Activated CD8-positive, alpha-beta T cell treated with anti-CD3 and anti-CD28 coated beads for 36 hours (primary cell): ENCODE data around the gene CSF1. TPM values are rescaled to one million over a fixed set of nuclear protein-coding genes. Genes with fewer than 3 reads are reported as not detected.
A peak's percentile ranks its signal among the peaks of the same experiment; 100 is the strongest.

Source experiments
- ATAC-seq: fragments of 200-7000 bp; cut with Tn5 transposase; one replicate; pipeline ENCODE4 v1.10.0; 2021; ENCODE audit warnings: mild to moderate bottlenecking, moderate library complexity
- CTCF ChIA-PET: fragments of 350-600 bp; sonication (Branson Sonifier 250); formaldehyde crosslinking; loops from one replicate; lab custom pipeline; 2021; ENCODE audit warnings: antibody characterized with exemption; lab: Charles Lee
- POLR2A ChIA-PET: fragments of 350-600 bp; sonication (Branson Sonifier 250); formaldehyde crosslinking; loops from one replicate; lab custom pipeline; 2021; ENCODE audit warnings: antibody characterized with exemption; lab: Charles Lee
- DNase-seq: peaks from one replicate; pipeline ENCODE4 v3.0.0-alpha.2; 2020
- H3K27ac Mint-ChIP-seq: one replicate; pipeline ENCODE4 v1.8.0; 2021; ENCODE audit warnings: mild to moderate bottlenecking, mixed read lengths
- H3K27me3 Mint-ChIP-seq: one replicate; pipeline ENCODE4 v1.8.0; 2021; ENCODE audit warnings: mixed read lengths
- H3K36me3 Mint-ChIP-seq: one replicate; pipeline ENCODE4 v1.8.0; 2021; ENCODE audit warnings: low read depth, mixed read lengths
- H3K4me1 Mint-ChIP-seq: one replicate; pipeline ENCODE4 v1.8.0; 2021; ENCODE audit warnings: low read depth, mixed read lengths
- H3K4me3 Mint-ChIP-seq: one replicate; pipeline ENCODE4 v1.8.0; 2021; ENCODE audit warnings: mild to moderate bottlenecking, moderate library complexity, mixed read lengths
- H3K9me3 Mint-ChIP-seq: one replicate; pipeline ENCODE4 v1.8.0; 2021; ENCODE audit warnings: mixed read lengths
- CTCF ChIP-seq: fragments of 200-600 bp; IDR thresholded peaks from one replicate; pipeline ENCODE4 v1.8.0; 2022; ENCODE audit warnings: antibody characterized with exemption, mild to moderate bottlenecking
- intact Hi-C: fragments of 100-400 bp; cut with micrococcal nuclease; formaldehyde crosslinking; loops from one replicate; pipeline ENCODE4 v1.10.0; 2022
- total RNA-seq, 2 experiments: library from RNA; stranded (reverse); gene quantifications; one replicate each; pipeline ENCODE4 v1.2.3, GENCODE V29; 2021

The CSF1 gene
- total RNA-seq, 2 experiments from 2014 or later: 28.3 to 33.3 TPM

GRCh38 chr1:109904105-109904817 is 6.4 kb upstream of the CSF1 start:
- no peak for TF ChIP-seq CTCF
- CTCF ChIA-PET: interaction anchor here (1.4 to 6.0 kb wide), 4 partner anchors 80 to 261 kb away, joined by 4 to 36 read pairs (median 6); partner anchors contain the start of gene AHCYL1

GRCh38 chr1:109905491-109905890 is 5.2 kb upstream of the CSF1 start:
- ChIA-PET POLR2A (interaction anchor here (2.1 kb wide), 1 partner anchor 15 kb away, joined by 11 read pairs; no protein-coding TSS in a partner anchor), CTCF (interaction anchor here (1.0 to 6.0 kb wide), 2 partner anchors 9 to 79 kb away, joined by 3 to 36 read pairs; partner anchors contain the start of gene AHCYL1)
- H3K4me1 Mint-ChIP-seq: peaks cover 48% of the 10 kb centered on the region
- peak overlapping the region; percentile 55 for H3K4me3 Mint-ChIP-seq
- H3K36me3 Mint-ChIP-seq: peaks cover 7% of the 10 kb centered on the region
- peak overlapping the region; percentile 98 for H3K27ac Mint-ChIP-seq
- DNase-seq (no peak), ATAC-seq (no peak)
- intact Hi-C loops: loop anchor here (5.0 kb wide), 1 partner anchor 113 kb away; no protein-coding TSS in a partner anchor
- H3K27me3 Mint-ChIP-seq: no peaks in the 10 kb centered on the region
- H3K9me3 Mint-ChIP-seq: peaks cover 5% of the 10 kb centered on the region
- TF ChIP-seq CTCF: no peak

More at GRCh38 chr1:109904105-109904817, 6.4 kb upstream of the CSF1 start:
- Mint-ChIP-seq H3K27ac (no peak overlapping the region), H3K36me3 (peaks cover 7% of the 10 kb centered on the region), H3K9me3 (peaks cover 5% of the 10 kb centered on the region), H3K4me1 (peaks cover 39% of the 10 kb centered on the region), H3K4me3 (no peak overlapping the region), H3K27me3 (no peaks in the 10 kb centered on the region)
- POLR2A ChIA-PET: interaction anchor here (0.9 to 2.1 kb wide), 4 partner anchors 12 to 355 kb away, joined by 3 to 9 read pairs (median 7); partner anchors contain the start of gene AHCYL1
- no peak for DNase-seq
- no peak for ATAC-seq
- intact Hi-C loops: no loop called here

- Mint-ChIP-seq H3K4me1 (peaks cover 48% of the 10 kb centered on the region), H3K4me3 (peak overlapping the region; percentile 55), H3K27me3 (no peaks in the 10 kb centered on the region), H3K27ac (peak overlapping the region; percentile 98), H3K36me3 (peaks cover 7% of the 10 kb centered on the region), H3K9me3 (peaks cover 5% of the 10 kb centered on the region)
- ChIA-PET POLR2A (interaction anchor here (1.3 to 2.1 kb wide), 3 partner anchors 13 to 117 kb away, joined by 3 to 11 read pairs (median 11); no protein-coding TSS in a partner anchor), CTCF (interaction anchor here (1.1 to 6.0 kb wide), 7 partner anchors 9 to 129 kb away, joined by 3 to 36 read pairs (median 5); partner anchors contain the start of gene AHCYL1)
- DNase-seq: peak; percentile 81
- intact Hi-C loops: loop anchor here (5.0 kb wide), 1 partner anchor 114 kb away; no protein-coding TSS in a partner anchor
- no peak for TF ChIP-seq CTCF
- ATAC-seq: peak; percentile 93
Observed at GRCh38 chr1:109906160-109906838, 4.3 kb upstream of the CSF1 start.

GRCh38 chr1:109906839-109907180 is 3.8 kb upstream of the CSF1 start:
- Mint-ChIP-seq H3K27me3 (no peaks in the 10 kb centered on the region), H3K9me3 (peaks cover 5% of the 10 kb centered on the region), H3K4me1 (peaks cover 50% of the 10 kb centered on the region), H3K27ac (peak overlapping the region; percentile 98), H3K36me3 (peaks cover 10% of the 10 kb centered on the region), H3K4me3 (no peak overlapping the region)
- no peak for TF ChIP-seq CTCF
- intact Hi-C loops: loop anchor here (5.0 kb wide), 1 partner anchor 115 kb away; no protein-coding TSS in a partner anchor
- ATAC-seq (no peak), DNase-seq (no peak)
- CTCF ChIA-PET: interaction anchor here (1.1 to 6.0 kb wide), 7 partner anchors 9 to 130 kb away, joined by 3 to 36 read pairs (median 5); partner anchors contain the start of gene AHCYL1
- POLR2A ChIA-PET: interaction anchor here (1.3 to 2.1 kb wide), 3 partner anchors 13 to 117 kb away, joined by 3 to 11 read pairs (median 11); no protein-coding TSS in a partner anchor
